Measurements from ENCODE around the gene GSTM4.

Gene GSTM4

DNA sequence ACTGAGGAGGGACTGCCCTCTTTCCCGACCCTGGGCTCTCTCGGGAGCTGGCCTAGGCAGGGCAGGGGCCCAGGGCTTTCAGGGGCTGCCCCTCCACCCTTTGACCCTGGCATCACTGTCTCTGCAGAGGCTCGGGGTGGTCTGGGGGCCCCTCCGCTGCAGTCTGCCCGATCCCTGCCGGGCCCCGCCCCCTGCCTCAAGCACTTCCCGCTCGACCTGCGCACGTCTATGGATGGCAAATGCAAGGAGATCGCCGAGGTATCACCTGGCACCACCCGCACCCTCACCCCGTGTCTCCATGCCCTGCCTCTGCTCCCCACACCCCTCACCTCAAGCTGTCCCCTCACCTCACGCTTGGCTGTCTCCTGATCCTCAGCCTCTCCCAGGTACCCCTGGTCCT, 30.7 kb upstream of the GSTM4 start:
- no peak for DNase-seq

DNA sequence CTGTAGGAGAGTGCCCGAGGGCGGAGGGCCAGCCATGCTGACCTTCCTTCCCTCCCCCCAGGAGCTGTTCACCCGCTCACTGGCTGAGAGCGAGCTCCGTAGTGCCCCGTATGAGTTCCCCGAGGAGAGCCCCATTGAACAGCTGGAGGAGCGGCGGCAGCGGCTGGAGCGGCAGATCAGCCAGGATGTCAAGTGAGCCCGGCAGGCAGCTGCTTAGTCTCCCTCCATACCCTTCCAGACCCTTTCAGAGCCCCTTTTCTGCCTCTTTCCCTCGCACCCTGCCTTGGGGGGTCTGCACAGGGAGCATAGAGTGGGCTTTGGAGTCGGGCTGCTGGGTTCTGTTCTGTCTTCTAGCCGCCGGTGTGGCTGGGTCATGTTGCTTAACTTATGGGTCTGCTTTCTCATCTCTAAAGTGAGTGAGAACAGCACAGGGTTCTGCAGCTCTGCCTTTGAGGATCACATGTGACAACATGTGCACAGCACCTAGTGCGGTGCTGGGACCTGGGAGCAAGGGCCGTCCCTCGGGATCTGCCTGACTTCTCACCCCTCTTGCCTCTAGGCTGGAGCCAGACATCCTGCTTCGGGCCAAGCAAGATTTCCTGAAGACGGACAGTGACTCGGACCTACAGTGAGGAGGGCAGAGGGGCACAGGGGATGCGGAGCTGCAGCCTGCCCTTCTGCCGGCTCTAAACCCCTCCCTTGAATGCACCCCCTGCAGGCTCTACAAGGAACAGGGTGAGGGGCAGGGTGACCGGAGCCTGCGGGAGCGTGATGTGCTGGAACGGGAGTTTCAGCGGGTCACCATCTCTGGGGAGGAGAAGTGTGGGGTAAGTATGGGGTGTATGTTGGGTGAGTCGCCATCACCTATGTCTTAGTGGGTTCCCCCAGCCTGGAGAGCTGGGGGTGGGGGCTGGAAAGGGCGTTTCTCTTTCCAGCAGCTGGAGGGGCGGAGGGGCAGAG, 30.0 kb upstream of the GSTM4 start:
- DNase-seq: no peak

DNA sequence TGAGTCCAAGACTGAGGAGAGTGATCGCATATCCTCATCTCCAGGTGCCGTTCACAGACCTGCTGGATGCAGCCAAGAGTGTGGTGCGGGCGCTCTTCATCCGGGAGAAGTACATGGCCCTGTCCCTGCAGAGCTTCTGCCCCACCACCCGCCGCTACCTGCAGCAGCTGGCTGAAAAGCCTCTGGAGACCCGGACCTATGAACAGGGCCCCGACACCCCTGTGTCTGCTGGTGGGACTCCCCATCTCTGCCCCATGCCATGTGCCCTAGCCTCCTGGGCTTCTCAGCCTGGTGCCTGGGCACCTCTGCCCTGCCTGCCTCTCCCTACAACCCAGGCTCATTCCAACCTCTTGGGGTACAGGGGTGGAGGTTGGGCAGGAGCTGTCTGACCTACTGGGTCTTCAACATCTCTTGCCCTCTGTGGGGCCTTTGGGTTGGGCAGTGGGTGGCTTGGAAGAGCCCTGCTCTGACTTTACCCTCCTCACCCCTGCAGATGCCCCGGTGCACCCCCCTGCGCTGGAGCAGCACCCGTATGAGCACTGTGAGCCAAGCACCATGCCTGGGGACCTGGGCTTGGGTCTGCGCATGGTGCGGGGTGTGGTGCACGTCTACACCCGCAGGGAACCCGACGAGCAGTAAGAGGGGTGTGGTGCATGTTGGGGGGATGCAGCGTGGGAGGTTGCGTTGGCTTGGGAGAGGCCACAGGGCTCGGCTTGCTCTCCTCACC, 29.1 kb upstream of the GSTM4 start:
- DNase-seq: no peak

DNA sequence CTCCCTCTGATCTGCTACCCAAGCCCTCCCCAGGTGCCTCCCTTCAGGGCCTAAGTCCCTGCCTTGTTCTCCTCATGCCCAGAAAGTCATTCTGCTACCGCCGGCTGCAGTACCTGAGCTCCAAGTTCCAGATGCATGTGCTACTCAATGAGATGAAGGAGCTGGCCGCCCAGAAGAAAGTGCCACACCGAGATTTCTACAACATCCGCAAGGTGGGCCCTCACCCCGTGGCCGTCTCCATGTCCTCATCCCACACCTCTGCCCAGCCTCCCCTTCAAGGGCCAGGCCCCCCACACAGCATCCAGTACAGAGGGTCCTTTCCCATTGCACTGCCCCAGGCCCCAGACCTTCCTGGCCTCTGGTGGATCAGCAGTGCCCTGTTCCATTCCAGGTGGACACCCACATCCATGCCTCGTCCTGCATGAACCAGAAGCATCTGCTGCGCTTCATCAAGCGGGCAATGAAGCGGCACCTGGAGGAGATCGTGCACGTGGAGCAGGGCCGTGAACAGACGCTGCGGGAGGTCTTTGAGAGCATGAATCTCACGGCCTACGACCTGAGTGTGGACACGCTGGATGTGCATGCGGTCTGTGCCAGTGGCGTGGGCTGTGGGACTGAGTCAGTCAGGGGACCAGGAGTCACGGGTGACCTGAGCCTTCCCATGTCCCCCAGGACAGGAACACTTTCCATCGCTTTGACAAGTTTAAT, 28.1 kb upstream of the GSTM4 start:
- no peak for DNase-seq

DNA sequence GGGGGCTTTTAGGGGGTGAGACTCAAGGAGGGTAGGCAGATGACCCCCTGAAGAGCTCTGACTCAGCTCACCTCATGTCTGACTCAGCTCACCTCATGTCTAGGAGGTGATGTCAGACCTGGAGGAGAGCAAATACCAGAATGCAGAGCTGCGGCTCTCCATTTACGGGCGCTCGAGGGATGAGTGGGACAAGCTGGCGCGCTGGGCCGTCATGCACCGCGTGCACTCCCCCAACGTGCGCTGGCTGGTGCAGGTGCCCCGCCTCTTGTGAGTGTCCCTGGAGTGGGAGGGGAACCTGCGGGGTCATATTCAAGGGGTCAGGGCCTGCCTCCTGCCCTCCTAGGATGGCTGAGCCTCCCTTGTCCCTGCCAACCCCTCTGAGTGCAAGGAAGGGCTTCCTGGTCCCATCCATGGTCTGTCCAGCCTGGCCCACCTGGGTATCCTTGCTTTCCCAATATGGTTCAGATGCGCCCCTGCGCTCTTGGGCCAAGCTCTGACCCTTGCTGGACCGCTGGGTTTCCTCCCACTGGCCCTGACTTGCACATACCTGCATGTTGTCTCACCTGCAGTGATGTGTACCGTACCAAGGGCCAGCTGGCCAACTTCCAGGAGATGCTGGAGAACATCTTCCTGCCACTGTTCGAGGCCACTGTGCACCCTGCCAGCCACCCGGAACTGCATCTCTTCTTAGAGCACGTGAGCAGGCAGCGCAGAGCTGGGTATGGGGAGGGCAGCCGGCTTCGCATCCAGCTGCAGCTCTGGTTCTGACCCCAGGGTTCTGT, 27.2 kb upstream of the GSTM4 start:
- no peak for DNase-seq

DNA sequence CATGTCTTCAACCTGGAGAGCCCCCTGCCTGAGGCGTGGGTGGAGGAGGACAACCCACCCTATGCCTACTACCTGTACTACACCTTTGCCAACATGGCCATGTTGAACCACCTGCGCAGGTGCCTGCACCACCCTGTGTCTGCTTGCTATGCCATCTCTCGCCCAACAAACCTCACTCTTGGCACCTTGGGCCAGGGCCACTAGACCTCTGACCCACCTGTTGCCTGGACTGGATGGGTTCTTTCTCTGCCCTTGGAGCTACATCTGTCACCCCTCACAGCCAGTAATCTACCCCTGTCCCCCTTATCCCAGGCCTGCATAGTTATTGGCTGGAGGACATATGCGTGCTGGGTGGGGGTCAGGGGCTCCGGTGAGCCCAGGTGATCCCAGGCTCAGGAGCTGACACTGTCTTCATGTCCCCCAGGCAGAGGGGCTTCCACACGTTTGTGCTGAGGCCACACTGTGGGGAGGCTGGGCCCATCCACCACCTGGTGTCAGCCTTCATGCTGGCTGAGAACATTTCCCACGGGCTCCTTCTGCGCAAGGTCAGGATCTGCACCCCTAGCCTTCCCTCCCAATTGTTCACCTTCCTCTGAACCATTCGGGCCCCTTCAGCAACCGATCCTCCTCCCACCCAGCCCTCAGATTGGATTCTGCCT, 26.4 kb upstream of the GSTM4 start:
- no peak for DNase-seq

DNA sequence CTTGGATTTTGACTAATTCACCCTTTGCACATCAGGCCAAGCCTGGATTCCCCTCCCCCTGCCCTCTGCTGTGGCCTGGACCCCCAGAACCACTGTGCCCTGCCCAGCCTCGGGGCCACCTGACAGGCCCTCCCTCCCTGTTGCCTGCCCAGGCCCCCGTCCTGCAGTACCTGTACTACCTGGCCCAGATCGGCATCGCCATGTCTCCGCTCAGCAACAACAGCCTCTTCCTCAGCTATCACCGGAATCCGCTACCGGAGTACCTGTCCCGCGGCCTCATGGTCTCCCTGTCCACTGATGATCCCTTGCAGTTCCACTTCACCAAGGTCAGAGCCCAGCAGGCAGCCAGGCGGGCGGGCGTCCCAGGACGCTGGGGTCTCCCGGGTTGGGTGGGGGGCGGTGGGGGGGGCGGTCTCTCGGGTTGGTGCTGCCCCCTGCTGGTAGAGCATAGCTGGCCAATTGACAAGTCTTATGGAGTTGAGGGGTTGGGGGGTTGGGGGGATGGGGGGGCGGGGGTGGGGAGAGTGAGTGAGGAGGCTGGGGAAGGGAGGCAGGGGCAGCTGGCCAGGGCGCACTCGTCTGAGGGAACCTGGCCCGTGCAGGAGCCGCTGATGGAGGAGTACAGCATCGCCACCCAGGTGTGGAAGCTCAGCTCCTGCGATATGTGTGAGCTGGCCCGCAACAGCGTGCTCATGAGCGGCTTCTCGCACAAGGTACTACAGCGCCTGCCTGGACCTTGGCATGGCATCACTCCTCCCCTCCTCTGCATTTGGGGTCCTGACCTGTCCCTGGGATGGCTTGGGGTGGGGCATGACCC, 25.6 kb upstream of the GSTM4 start:
- no peak for DNase-seq

DNA sequence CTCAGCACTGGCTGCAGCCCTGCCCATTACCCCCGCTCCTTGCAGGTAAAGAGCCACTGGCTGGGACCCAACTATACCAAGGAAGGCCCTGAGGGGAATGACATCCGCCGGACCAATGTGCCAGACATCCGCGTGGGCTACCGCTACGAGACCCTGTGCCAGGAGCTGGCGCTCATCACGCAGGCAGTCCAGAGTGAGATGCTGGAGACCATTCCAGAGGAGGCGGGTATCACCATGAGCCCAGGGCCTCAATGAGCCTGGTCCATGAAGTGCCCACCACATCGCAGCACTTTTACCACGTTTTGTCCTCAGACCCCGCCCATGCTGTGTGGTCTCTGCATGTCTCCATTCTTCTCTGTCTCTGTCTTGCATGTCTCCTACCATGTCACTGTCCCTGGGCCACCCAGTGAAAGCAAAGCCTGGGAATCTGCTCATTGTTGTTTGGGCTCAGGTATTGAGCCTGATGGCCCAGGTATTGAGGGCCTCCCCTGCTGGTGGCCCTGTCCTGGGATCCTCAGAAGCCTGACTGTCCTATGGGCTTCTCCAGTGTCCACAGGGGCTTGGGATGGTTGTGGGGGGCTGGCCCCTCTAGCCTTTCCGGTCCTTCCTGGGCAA, 24.9 kb upstream of the GSTM4 start:
- no peak for DNase-seq

DNA sequence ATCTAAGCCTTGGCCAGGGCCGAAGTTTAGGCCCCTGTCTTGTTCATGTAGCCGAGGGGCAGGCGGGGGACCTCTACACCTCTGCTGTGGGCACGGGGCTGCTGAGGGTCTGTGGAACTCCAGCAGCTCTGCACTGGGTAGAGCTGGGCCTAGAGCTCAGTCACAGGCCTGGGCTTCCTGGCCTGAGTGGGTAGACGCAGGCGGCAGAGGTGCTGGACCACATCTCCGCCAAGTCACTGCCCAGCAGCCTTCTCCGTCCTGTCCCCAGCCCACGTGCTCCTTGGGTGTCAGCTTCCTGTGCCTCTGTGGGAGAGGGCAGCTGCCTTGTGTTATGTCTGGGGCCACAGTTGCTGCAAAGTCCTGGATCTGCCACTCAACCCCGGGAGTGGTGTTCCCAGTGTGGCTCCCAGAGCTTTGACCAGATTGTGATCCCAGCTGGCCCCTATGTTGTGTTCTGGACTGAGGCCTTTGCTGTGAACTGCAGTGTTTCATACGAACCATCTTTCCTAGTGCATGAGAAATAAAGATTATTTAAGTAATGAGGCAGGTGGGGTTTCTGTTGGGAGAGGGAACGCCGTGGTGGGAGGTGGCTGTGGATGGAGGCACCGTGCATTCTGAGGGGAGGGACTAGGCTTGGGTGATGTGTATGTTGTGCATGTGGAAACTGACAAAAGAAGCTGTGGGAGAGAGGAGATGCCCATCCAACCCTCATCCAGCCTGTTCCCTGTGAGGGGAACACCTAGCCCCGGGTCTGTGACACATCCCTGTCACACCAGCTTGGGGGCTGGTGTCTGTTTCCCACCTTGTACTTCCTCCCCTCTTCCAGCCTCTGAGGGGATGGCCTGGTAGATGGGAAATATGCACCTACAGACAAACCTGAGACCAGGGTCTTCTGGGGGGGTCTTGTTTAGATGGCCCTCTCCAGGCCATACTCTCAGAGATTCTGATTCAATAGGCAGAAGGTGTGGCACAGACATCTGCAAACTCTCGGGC, 24.1 kb upstream of the GSTM4 start:
- DNase-seq: no peak

DNA sequence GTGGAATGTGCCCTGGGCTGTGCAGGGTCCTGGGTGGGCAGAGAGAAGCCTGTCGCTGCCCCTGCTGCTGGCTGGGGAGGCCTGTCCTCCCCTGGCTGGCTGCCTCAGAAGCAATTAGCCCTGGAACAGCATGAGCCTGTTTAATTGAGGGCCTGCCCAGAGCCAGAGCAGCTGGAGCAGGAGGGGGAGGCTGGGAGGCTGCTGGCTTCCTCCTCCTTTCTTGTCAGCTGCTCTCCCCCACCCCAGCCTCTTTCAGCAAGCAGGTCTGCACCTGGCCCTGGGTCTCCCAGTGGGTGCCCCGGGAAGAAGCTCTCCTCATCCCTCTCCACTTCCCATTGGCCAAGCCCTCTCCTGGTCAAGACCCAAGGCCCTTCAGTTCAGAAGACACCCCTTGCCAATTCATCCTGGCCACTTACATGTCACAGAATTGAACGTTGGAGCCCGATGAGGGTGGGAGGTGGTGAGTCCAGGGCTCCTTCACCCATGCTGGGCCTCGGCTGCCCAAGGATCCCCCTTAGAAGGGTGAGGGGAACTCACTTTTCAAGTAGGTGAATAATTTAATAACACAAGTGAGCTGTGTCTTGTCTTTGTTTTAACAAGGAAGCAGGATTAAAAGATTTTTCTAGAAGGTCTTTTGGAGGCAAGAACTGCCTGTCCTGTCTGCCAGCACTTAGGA, 23.1 kb upstream of the GSTM4 start:
- DNase-seq: no peak

DNA sequence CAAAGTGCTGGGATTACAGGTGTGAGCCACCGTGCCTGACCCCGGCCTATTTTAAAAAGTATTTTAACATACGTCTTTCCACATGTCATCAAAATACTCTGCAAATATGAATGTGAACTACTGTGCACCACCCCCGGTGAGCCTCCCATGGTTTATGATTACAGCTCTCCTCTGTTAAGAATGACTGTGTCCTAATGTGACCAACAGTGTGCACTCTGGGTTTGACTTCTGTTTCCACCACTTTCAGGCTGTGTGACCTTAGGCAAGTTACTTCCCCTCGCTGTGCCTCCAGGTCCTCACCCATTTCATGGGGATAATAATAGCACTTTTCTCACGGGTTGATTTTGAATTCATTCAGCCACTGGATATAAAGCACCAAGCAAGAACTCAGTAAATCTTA, 21.6 kb upstream of the GSTM4 start:
- DNase-seq: no peak

DNA sequence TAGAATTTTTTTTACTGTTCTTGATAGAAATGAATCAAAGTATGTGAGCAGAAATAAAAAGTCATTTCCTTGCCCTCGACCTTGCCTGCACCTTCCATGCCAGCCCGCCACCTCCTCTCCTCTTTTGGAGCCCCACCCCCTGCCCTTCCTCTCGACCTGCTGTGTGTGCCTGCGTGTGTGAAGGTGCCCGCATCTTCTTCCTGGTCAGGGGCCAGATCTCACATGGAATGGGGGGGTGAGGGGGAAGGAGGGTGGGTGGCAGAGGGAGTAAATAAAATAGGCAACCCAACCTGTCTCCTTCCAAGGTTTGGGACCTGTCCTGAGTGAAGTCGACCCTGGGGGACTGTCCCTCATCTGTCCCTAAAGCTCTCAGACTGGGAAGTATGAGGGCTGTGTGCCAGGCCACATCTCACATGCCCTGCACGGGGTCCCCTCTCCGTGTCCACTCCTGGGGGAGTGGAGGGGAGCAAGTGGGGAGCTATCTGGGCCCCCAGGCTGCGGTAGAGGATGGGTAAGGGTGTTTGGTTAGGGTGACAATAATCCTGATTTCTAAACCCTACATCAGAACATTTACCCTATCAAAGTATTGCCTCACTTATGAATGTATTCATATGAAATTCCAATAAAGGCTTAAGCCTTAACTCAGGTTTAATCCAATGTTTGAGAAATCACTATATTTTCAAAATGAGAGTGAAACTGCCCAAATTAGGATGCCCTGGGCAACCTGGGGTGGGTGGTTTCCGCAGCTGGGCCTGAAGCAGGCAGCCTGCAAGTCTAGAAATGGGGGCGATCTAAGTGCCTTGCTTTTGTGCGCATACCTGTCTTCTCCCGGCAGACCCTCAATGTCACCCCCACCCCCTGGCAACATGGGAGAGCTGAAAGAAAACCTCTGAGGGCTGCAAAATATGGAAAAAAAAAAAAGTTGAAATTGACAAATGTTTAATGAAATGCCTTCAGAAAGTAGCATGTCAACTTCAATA, 20.8 kb upstream of the GSTM4 start:
- DNase-seq: no peak

DNA sequence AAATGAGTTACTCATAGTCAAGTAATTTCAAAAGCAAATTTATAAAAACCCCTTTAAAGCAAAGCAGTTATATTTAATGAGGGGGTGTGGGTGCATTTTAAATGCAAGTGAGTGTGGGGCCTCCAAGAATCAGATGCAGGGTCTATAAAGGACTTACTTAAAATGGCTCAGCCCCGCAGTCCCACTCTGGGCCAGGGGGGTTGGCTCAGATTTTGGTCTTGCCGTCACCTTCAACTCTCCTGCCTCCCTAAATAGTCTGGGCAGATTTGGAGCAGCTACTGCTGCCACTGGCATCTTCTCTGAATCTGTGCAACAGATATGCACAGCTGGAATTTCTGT, 20.1 kb upstream of the GSTM4 start:
- no peak for DNase-seq

DNA sequence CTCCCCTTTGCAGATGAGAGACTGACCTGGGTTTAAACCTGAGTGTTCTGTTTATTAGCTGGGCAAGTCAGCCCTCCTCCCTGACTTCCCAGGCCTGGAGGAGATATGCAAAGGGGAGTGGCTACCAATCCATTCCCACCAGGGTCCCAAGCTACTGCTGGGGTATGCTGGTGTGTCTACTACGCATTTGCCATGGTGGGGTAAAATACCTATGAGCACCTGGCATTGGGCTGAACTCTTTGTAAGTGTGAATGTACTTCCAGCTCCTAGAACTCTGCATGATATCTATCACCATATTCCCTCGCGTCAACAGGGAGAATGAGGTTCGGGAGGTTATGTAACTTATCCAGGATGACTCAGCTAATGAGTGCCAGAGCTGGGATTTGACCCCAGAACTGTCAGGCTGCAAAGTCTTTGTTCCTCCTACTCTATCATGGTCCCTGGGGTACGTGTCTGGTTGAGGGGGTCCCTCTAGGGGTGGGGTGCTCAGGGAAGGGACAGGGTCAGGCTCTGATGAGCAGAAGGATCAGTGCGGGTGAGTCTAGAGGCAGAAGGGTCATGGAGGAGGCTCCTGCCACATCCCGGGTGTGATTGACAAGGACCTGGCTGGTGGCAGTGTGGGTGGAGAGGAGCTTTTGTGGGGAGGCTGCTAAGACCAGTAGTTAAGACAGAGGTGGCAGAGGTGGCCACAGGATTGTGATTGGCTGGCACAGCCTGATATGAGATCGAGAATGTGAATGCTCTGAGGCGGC, 19.5 kb upstream of the GSTM4 start:
- DNase-seq: no peak

DNA sequence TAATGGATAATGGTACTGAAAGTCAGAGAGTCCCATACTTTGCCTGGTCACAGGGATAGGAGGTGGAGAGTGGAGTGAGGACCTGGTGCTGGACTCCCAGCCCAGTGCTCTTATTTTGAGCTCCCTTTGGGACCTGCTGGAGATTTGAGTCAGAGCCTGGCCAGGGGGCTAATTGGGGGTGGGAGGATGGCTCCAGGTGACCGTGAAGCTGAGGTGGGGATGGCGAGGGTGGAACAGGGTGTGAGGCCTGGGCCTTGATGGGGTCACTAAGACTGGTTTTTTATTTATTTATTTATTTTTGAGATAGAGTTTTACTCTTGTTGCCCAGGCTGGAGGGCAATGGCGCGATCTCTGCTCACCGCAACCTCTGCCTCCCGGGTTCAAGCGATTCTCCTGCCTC, 18.5 kb upstream of the GSTM4 start:
- no peak for DNase-seq

DNA sequence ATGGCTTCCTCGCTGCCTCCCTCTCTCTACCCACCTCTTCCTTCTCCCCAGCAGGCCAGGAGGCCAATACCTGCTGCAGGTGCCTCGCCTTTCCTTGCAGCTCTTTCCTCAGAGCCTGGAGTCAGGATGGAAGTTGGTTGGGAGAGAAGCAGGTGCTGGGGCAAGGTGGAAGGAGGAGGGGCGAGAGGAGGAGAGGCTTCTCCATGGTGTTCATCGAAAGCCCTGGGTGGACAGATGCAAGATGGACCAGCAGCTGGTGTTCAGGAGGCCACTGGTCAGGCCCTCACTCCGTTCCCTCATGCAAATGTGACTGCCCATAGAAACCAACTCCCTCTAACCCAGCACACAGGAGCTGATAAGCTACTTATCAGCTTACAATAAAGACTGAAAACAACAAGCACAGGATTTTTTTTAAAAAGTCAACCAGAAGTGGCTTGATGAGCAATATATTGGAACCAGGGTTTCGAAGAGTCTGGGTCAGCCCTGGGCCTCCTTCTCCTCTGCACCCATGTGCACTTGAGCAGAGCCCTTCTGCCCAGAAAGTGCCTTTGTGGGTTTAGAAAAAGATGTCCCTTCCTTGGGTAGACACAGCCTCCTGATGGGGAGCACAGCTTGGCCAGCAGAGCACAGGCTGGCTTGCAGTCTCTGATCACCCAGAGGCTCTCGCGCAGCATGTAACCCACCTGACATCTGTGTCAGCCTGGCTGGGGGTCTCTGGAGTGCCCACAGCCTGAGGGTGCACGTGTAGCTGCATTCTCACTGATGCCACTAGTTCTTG, 16.6 kb upstream of the GSTM4 start:
- DNase-seq: no peak
